ENCODE results near the gene NRXN3.
"Not testable (repeated sequence)": the region's sequence is repeated elsewhere in the genome, so short reads cannot be mapped to it uniquely, and the experiment has no call there.

NRXN3 gene

GRCh38 chr14:79098324-79098723 is 928.2 kb downstream of the NRXN3 start:
- no peak for DNase-seq

- DNase-seq: no peak
Observed at GRCh38 chr14:79100578-79100977, 930.4 kb downstream of the NRXN3 start.

- DNase-seq: no peak
Observed at GRCh38 chr14:79101388-79101787, 931.2 kb downstream of the NRXN3 start.

- DNase-seq: no peak
Observed at GRCh38 chr14:79103764-79104163, 933.6 kb downstream of the NRXN3 start.

GRCh38 chr14:79110564-79110963 is 940.4 kb downstream of the NRXN3 start:
- DNase-seq: not testable (repeated sequence)

- DNase-seq: no peak
Observed at GRCh38 chr14:79111987-79112501, 941.9 kb downstream of the NRXN3 start.

- DNase-seq: no peak
Observed at GRCh38 chr14:79117561-79117960, 947.4 kb downstream of the NRXN3 start.

GRCh38 chr14:79118291-79118690 is 948.1 kb downstream of the NRXN3 start:
- DNase-seq: no peak

GRCh38 chr14:79134361-79134760 is 964.2 kb downstream of the NRXN3 start:
- DNase-seq: no peak

- DNase-seq: no peak
Observed at GRCh38 chr14:79136071-79137044, 966.2 kb downstream of the NRXN3 start.

- no peak for DNase-seq
Observed at GRCh38 chr14:79137045-79137430, 966.9 kb downstream of the NRXN3 start.

- no peak for DNase-seq
Observed at GRCh38 chr14:79137836-79138235, 967.7 kb downstream of the NRXN3 start.

GRCh38 chr14:79144896-79145295 is 974.7 kb downstream of the NRXN3 start:
- DNase-seq: no peak

- no peak for DNase-seq
Observed at GRCh38 chr14:79150226-79150625, 980.1 kb downstream of the NRXN3 start.

GRCh38 chr14:79157369-79157768 is 987.2 kb downstream of the NRXN3 start:
- DNase-seq: no peak

GRCh38 chr14:79161571-79161970 is 991.4 kb downstream of the NRXN3 start:
- no peak for DNase-seq

GRCh38 chr14:79162833-79163232 is 992.7 kb downstream of the NRXN3 start:
- DNase-seq: no peak

- no peak for DNase-seq
Observed at GRCh38 chr14:79165471-79166090, 995.4 kb downstream of the NRXN3 start.

GRCh38 chr14:79166171-79166570 is 996.0 kb downstream of the NRXN3 start:
- DNase-seq: no peak

GRCh38 chr14:79167957-79168356 is 997.8 kb downstream of the NRXN3 start:
- DNase-seq: no peak

- no peak for DNase-seq
Observed at GRCh38 chr14:79175671-79176070, 1005.5 kb downstream of the NRXN3 start.

- DNase-seq: no peak
Observed at GRCh38 chr14:79177106-79177505, 1006.9 kb downstream of the NRXN3 start.

- DNase-seq: no peak
Observed at GRCh38 chr14:79178719-79179118, 1008.5 kb downstream of the NRXN3 start.

GRCh38 chr14:79179985-79180384 is 1009.8 kb downstream of the NRXN3 start:
- no peak for DNase-seq

Data from NCI-H2029 treated with DMSO at 0.1 percent for 48 hours (cell line).